ENCODE data around the gene AHR. TPM values are rescaled to one million over a fixed set of nuclear protein-coding genes. Genes with fewer than 3 reads are reported as not detected.

The AHR gene
- total RNA-seq, 1 experiment from 2014 or later: 6.1 TPM

GRCh38 chr7:17367502-17367901, 69.0 kb downstream of the AHR start:
- H3K79me1 ChIP-seq (ENCODE audit: insufficient read depth, low read depth, low read length, poor library complexity, severe bottlenecking): no peaks in the 10 kb centered on the region

More at GRCh38 chr7:17367502-17367901, 69.0 kb downstream of the AHR start:
- H3K4me2 ChIP-seq (ENCODE audit: insufficient read depth, insufficient read length, low read length): no peak overlapping the region
- WGBS (ENCODE audit: extremely low coverage, insufficient read length, low lambda C conversion rate): no CpG with 5 or more reads among the region's 2 CpGs
- no peaks in the 10 kb centered on the region for H3K79me2 ChIP-seq (ENCODE audit: insufficient read depth, low read length)
- no peak overlapping the region for H4K8ac ChIP-seq (replicated peaks; ENCODE audit: insufficient read length, low read depth, low read length)
- no peak overlapping the region for H2BK20ac ChIP-seq (ENCODE audit: low read depth, low read length, poor library complexity, severe bottlenecking)
- H4K20me1 ChIP-seq (ENCODE audit: control insufficient read depth, insufficient read depth, insufficient read length): no peaks in the 10 kb centered on the region
- H3K9ac ChIP-seq (ENCODE audit: extremely low read depth, insufficient read length, low read length): no peak overlapping the region
- H3K27ac ChIP-seq (ENCODE audit: insufficient read length, low read depth, low read length): no peak overlapping the region
- H3K9me3 ChIP-seq (ENCODE audit: control insufficient read depth, low read depth, low read length): no peaks in the 10 kb centered on the region
- no peak overlapping the region for H3K56ac ChIP-seq (ENCODE audit: insufficient read length, low read depth, low read length)
- no peak overlapping the region for H4K91ac ChIP-seq (ENCODE audit: insufficient read length, low read depth, low read length)
- no peak overlapping the region for H2BK5ac ChIP-seq (ENCODE audit: insufficient read length, low read length)
- no peak overlapping the region for H3K23ac ChIP-seq (ENCODE audit: insufficient read length, low read depth, low read length)
- DNase-seq: no peak
- no peak overlapping the region for H3K14ac ChIP-seq (ENCODE audit: insufficient read depth, low read length)
- TF ChIP-seq, protein P1, sequence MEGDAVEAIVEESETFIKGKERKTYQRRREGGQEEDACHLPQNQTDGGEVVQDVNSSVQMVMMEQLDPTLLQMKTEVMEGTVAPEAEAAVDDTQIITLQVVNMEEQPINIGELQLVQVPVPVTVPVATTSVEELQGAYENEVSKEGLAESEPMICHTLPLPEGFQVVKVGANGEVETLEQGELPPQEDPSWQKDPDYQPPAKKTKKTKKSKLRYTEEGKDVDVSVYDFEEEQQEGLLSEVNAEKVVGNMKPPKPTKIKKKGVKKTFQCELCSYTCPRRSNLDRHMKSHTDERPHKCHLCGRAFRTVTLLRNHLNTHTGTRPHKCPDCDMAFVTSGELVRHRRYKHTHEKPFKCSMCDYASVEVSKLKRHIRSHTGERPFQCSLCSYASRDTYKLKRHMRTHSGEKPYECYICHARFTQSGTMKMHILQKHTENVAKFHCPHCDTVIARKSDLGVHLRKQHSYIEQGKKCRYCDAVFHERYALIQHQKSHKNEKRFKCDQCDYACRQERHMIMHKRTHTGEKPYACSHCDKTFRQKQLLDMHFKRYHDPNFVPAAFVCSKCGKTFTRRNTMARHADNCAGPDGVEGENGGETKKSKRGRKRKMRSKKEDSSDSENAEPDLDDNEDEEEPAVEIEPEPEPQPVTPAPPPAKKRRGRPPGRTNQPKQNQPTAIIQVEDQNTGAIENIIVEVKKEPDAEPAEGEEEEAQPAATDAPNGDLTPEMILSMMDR (conservative IDR thresholded peaks at IDR 0.05): no peak
- no peak overlapping the region for H2BK12ac ChIP-seq (ENCODE audit: insufficient read length, low read depth, low read length)
- no peak overlapping the region for H2AK5ac ChIP-seq (ENCODE audit: insufficient read length, low read length)
- no peak overlapping the region for H3T11ph ChIP-seq (ENCODE audit: low read length)
- no peak overlapping the region for H3K4ac ChIP-seq (ENCODE audit: low read depth, low read length)
- Mint-ChIP-seq H3K9me3 (no peaks in the 10 kb centered on the region), H3K4me1 (no peaks in the 10 kb centered on the region), H3K27me3 (ENCODE audit: low read depth) (no peaks in the 10 kb centered on the region), H3K4me3 (no peak overlapping the region), H3K27ac (0 out of 7 replicates have a peak overlapping the region, but pooled peaks of 1 of the 3 experiments have one; percentile 81), H3K36me3 (ENCODE audit: insufficient read depth in 1 of 3, low read depth in 3 of 3) (no peaks in the 10 kb centered on the region; a peak in 1 of 7 replicates)
- no peaks in the 10 kb centered on the region for H3K23me2 ChIP-seq (ENCODE audit: insufficient read length, low read depth, low read length, poor library complexity, severe bottlenecking)
- H3K4me1 ChIP-seq (ENCODE audit: insufficient read depth, low read length): no peaks in the 10 kb centered on the region
- no peak overlapping the region for H2BK15ac ChIP-seq (ENCODE audit: low read depth, low read length)
- H2AFZ ChIP-seq (ENCODE audit: low read length): peak overlapping the region; percentile 25
- no peaks in the 10 kb centered on the region for H3K27me3 ChIP-seq (ENCODE audit: insufficient read depth, low read length)
- no peak overlapping the region for H2BK120ac ChIP-seq (ENCODE audit: low read depth, low read length, poor library complexity, severe bottlenecking)
- no peak overlapping the region for H4K5ac ChIP-seq (ENCODE audit: insufficient read length, low read depth, low read length)
- H3K18ac ChIP-seq (ENCODE audit: insufficient read length, low read depth, low read length): no peak overlapping the region

All from H9 (cell line).